ENCODE data around the gene PSMD7. TPM values are rescaled to one million over a fixed set of nuclear protein-coding genes. Genes with fewer than 3 reads are reported as not detected.

The PSMD7 gene
- total RNA-seq, 1 experiment from 2014 or later = 135 TPM

DNA sequence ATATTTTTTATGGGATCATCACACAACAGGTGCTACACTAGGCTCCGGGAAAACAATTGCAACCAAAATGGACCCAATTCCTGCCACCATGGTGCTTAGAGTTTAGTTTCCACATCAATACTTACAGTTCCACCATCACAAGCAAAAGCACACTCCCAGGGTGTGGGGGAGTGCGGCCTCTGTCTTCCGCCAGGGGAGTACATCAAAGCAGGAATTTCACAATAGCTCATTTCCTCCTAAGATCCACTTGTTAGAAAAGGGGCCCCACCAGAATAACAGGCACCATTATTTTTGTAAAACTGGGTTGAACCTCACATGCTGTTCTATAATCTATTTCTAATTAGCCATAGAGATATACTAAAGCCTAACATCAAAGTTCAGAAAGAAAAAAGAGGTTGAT is 44.3 kb upstream of the PSMD7 start (continued):
- TF ChIP-seq, protein P1, sequence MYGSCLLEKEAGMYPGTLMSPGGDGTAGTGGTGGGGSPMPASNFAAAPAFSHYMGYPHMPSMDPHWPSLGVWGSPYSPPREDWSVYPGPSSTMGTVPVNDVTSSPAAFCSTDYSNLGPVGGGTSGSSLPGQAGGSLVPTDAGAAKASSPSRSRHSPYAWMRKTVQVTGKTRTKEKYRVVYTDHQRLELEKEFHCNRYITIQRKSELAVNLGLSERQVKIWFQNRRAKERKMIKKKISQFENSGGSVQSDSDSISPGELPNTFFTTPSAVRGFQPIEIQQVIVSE (CRISPR knock-in tag; IDR thresholded peaks at IDR 0.05; ENCODE audit: borderline replicate concordance) = no peak
- TF ChIP-seq SMAD3 (CRISPR knock-in tag; IDR thresholded peaks at IDR 0.05; ENCODE audit: borderline replicate concordance) = no peak
- TF ChIP-seq, protein P2, sequence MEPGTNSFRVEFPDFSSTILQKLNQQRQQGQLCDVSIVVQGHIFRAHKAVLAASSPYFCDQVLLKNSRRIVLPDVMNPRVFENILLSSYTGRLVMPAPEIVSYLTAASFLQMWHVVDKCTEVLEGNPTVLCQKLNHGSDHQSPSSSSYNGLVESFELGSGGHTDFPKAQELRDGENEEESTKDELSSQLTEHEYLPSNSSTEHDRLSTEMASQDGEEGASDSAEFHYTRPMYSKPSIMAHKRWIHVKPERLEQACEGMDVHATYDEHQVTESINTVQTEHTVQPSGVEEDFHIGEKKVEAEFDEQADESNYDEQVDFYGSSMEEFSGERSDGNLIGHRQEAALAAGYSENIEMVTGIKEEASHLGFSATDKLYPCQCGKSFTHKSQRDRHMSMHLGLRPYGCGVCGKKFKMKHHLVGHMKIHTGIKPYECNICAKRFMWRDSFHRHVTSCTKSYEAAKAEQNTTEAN (CRISPR knock-in tag; IDR thresholded peaks at IDR 0.05) = no peak
- TF ChIP-seq, protein P3, sequence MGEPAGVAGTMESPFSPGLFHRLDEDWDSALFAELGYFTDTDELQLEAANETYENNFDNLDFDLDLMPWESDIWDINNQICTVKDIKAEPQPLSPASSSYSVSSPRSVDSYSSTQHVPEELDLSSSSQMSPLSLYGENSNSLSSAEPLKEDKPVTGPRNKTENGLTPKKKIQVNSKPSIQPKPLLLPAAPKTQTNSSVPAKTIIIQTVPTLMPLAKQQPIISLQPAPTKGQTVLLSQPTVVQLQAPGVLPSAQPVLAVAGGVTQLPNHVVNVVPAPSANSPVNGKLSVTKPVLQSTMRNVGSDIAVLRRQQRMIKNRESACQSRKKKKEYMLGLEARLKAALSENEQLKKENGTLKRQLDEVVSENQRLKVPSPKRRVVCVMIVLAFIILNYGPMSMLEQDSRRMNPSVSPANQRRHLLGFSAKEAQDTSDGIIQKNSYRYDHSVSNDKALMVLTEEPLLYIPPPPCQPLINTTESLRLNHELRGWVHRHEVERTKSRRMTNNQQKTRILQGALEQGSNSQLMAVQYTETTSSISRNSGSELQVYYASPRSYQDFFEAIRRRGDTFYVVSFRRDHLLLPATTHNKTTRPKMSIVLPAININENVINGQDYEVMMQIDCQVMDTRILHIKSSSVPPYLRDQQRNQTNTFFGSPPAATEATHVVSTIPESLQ (CRISPR knock-in tag; IDR thresholded peaks at IDR 0.05) = no peak

DNA sequence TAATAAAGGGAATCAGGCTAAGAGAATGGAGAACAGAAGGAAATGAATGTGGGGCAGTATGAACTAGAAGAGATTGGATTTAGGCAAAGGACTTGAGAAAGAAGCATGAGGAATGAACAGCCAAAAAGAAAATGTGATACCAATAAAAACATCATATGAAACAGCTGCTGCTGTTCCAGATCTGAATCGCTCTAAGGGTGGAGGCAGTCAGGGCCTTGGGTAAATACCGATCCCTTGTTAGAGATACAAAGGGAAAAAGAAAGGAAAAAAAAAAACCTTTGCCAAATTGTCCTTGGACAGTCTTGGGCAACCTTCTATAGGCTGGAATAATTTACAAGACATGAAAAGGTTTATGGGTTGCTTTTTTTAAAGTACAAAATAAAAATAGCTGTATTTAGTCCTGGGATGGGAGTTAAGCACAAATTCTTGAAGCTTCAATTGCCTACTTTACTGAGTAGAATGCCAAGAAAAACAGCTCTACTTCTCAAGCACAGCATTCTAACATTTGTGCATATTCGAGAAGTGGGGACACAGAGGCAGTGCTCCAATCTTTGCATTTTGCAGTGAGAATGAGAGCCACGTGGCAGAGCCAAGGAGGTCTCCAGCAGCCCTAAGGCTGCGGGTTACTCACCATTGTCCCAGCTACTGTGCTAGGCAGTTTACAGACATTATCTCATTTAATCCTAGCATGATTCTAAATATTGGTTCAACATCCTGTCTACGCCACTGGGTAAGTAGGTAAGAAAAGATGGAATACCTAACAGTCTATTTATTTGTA is 43.3 kb upstream of the PSMD7 start:
- Mint-ChIP-seq H3K27ac (peak overlapping the region; percentile 67; the same call in 1 of the 2 replicates), H3K9me3 (no peaks in the 10 kb centered on the region), H3K27me3 (ENCODE audit: low read depth) (no peaks in the 10 kb centered on the region), H3K36me3 (no peaks in the 10 kb centered on the region), H3K4me3 (no peak overlapping the region), H3K4me1 (peaks cover 28% of the 10 kb centered on the region)
- ChIA-PET CTCF (interaction anchor here (0.5 to 2.0 kb wide), 7 partner anchors 12 to 1082 kb away, joined by 3 to 8 read pairs (median 3); no protein-coding TSS in a partner anchor), POLR2A (interaction anchor here (0.5 kb wide), 1 partner anchor 710 kb away, joined by 3 read pairs; no protein-coding TSS in a partner anchor)
- DNase-seq (ENCODE audit: low spot score) (no peak), ATAC-seq (no peak; the same call in 1 of the 2 replicates)
- TF ChIP-seq NFYB (CRISPR knock-in tag; conservative IDR thresholded peaks at IDR 0.05; ENCODE audit: low read depth) (no peak), RORB (CRISPR knock-in tag; IDR thresholded peaks at IDR 0.05) (no peak), ATF1 (CRISPR knock-in tag; IDR thresholded peaks at IDR 0.05) (no peak), TEAD4 (CRISPR knock-in tag; IDR thresholded peaks at IDR 0.05) (no peak), CREM (CRISPR knock-in tag; IDR thresholded peaks at IDR 0.05) (no peak), NR1H2 (CRISPR knock-in tag; IDR thresholded peaks at IDR 0.05) (no peak), JUN (CRISPR knock-in tag; IDR thresholded peaks at IDR 0.05) (no peak), ETV6 (CRISPR knock-in tag; IDR thresholded peaks at IDR 0.05) (no peak)
- TF ChIP-seq, protein P4, sequence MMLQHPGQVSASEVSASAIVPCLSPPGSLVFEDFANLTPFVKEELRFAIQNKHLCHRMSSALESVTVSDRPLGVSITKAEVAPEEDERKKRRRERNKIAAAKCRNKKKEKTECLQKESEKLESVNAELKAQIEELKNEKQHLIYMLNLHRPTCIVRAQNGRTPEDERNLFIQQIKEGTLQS (CRISPR knock-in tag; conservative IDR thresholded peaks at IDR 0.05) = no peak
- TF ChIP-seq, protein P5, sequence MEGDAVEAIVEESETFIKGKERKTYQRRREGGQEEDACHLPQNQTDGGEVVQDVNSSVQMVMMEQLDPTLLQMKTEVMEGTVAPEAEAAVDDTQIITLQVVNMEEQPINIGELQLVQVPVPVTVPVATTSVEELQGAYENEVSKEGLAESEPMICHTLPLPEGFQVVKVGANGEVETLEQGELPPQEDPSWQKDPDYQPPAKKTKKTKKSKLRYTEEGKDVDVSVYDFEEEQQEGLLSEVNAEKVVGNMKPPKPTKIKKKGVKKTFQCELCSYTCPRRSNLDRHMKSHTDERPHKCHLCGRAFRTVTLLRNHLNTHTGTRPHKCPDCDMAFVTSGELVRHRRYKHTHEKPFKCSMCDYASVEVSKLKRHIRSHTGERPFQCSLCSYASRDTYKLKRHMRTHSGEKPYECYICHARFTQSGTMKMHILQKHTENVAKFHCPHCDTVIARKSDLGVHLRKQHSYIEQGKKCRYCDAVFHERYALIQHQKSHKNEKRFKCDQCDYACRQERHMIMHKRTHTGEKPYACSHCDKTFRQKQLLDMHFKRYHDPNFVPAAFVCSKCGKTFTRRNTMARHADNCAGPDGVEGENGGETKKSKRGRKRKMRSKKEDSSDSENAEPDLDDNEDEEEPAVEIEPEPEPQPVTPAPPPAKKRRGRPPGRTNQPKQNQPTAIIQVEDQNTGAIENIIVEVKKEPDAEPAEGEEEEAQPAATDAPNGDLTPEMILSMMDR (IDR thresholded peaks at IDR 0.05) = no peak
- TF ChIP-seq, protein P6, sequence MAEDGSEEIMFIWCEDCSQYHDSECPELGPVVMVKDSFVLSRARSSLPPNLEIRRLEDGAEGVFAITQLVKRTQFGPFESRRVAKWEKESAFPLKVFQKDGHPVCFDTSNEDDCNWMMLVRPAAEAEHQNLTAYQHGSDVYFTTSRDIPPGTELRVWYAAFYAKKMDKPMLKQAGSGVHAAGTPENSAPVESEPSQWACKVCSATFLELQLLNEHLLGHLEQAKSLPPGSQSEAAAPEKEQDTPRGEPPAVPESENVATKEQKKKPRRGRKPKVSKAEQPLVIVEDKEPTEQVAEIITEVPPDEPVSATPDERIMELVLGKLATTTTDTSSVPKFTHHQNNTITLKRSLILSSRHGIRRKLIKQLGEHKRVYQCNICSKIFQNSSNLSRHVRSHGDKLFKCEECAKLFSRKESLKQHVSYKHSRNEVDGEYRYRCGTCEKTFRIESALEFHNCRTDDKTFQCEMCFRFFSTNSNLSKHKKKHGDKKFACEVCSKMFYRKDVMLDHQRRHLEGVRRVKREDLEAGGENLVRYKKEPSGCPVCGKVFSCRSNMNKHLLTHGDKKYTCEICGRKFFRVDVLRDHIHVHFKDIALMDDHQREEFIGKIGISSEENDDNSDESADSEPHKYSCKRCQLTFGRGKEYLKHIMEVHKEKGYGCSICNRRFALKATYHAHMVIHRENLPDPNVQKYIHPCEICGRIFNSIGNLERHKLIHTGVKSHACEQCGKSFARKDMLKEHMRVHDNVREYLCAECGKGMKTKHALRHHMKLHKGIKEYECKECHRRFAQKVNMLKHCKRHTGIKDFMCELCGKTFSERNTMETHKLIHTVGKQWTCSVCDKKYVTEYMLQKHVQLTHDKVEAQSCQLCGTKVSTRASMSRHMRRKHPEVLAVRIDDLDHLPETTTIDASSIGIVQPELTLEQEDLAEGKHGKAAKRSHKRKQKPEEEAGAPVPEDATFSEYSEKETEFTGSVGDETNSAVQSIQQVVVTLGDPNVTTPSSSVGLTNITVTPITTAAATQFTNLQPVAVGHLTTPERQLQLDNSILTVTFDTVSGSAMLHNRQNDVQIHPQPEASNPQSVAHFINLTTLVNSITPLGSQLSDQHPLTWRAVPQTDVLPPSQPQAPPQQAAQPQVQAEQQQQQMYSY (CRISPR knock-in tag; IDR thresholded peaks at IDR 0.05) = no peak
- TF ChIP-seq, protein P7, sequence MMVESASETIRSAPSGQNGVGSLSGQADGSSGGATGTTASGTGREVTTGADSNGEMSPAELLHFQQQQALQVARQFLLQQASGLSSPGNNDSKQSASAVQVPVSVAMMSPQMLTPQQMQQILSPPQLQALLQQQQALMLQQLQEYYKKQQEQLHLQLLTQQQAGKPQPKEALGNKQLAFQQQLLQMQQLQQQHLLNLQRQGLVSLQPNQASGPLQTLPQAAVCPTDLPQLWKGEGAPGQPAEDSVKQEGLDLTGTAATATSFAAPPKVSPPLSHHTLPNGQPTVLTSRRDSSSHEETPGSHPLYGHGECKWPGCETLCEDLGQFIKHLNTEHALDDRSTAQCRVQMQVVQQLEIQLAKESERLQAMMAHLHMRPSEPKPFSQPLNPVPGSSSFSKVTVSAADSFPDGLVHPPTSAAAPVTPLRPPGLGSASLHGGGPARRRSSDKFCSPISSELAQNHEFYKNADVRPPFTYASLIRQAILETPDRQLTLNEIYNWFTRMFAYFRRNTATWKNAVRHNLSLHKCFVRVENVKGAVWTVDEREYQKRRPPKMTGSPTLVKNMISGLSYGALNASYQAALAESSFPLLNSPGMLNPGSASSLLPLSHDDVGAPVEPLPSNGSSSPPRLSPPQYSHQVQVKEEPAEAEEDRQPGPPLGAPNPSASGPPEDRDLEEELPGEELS (CRISPR knock-in tag; IDR thresholded peaks at IDR 0.05) = no peak
- TF ChIP-seq, protein P8, sequence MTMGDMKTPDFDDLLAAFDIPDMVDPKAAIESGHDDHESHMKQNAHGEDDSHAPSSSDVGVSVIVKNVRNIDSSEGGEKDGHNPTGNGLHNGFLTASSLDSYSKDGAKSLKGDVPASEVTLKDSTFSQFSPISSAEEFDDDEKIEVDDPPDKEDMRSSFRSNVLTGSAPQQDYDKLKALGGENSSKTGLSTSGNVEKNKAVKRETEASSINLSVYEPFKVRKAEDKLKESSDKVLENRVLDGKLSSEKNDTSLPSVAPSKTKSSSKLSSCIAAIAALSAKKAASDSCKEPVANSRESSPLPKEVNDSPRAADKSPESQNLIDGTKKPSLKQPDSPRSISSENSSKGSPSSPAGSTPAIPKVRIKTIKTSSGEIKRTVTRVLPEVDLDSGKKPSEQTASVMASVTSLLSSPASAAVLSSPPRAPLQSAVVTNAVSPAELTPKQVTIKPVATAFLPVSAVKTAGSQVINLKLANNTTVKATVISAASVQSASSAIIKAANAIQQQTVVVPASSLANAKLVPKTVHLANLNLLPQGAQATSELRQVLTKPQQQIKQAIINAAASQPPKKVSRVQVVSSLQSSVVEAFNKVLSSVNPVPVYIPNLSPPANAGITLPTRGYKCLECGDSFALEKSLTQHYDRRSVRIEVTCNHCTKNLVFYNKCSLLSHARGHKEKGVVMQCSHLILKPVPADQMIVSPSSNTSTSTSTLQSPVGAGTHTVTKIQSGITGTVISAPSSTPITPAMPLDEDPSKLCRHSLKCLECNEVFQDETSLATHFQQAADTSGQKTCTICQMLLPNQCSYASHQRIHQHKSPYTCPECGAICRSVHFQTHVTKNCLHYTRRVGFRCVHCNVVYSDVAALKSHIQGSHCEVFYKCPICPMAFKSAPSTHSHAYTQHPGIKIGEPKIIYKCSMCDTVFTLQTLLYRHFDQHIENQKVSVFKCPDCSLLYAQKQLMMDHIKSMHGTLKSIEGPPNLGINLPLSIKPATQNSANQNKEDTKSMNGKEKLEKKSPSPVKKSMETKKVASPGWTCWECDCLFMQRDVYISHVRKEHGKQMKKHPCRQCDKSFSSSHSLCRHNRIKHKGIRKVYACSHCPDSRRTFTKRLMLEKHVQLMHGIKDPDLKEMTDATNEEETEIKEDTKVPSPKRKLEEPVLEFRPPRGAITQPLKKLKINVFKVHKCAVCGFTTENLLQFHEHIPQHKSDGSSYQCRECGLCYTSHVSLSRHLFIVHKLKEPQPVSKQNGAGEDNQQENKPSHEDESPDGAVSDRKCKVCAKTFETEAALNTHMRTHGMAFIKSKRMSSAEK (CRISPR knock-in tag; IDR thresholded peaks at IDR 0.05; ENCODE audit: borderline replicate concordance) = no peak
- TF ChIP-seq, protein P1 (CRISPR knock-in tag; IDR thresholded peaks at IDR 0.05; ENCODE audit: borderline replicate concordance) = no peak

All from WTC11 (cell line).